ENCODE data around the gene ZNF74. TPM values are rescaled to one million over a fixed set of nuclear protein-coding genes. Genes with fewer than 3 reads are reported as not detected.
A peak's percentile ranks its signal among the peaks of the same experiment; 100 is the strongest.
"Not testable (repeated sequence)": the region's sequence is repeated elsewhere in the genome, so short reads cannot be mapped to it uniquely, and the experiment has no call there.

ZNF74 gene
- total RNA-seq, 2 experiments from 2014 or later, result 11.5 to 12.2 TPM

DNA sequence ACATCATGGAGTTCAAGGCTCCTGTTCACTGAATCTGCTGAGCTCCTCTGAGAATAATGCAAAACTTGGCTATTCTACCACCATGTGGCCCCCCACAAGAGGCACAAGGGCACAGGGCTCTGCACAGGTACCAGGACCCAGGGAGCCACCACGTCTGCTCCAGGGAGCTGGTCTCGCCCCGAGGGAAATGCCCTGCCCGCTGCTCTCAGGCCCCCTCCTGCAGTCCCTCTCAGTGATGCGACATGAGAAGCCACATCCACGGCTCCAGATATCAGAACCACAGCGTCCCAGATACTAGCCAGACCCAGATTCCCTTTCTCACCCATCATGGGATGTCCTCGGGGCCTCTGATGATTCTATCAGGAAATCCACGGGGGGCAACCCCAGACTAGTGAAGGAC, 27.1 kb upstream of the ZNF74 start:
- H3K36me3 Mint-ChIP-seq, DNase-seq, H3K4me3 Mint-ChIP-seq, H3K27me3 Mint-ChIP-seq, H3K9me3 Mint-ChIP-seq, H3K27ac Mint-ChIP-seq, H3K4me1 Mint-ChIP-seq: not testable (repeated sequence)

DNA sequence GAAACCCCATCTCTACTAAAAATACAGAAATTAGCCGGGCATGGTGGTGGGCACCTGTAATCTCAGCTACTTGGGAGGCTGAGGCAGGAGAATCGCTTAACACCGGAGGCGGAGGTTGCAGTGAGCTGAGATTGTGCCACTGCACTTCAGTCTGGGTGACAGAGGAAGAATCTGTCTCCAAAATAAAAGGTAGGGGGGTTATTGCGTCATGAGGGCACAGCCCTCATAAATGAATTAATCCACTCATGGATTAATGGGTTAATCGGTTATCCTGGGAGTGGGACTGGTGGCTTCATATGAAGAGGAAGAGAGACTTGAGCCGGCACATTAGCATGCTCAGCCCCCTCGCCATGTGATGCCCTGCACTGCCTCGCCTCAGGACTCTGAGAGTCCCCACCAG, 25.1 kb upstream of the ZNF74 start:
- H3K9me3 Mint-ChIP-seq, H3K4me3 Mint-ChIP-seq, H3K27ac Mint-ChIP-seq, H3K27me3 Mint-ChIP-seq, H3K36me3 Mint-ChIP-seq, DNase-seq, H3K4me1 Mint-ChIP-seq: not testable (repeated sequence)

DNA sequence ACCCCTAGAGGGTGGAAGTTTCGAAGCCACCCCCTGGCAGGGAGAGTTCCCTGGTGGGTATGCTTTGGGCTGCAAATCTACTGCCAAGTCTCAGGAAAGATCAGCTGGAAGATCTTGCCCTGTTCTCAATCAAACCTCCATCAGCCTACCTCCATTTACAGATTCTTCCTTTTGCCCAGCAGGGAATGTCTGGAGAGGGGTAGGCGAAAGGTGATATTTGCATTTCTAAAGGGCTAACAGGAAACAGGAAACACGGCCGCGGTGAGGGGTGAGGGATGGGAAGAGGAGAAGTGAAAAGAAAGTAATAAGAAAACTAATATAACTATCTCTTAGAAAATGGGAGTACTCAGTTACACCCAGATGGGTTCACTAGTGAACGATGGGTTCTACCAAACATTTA, 22.3 kb upstream of the ZNF74 start:
- H3K9me3 Mint-ChIP-seq, H3K4me1 Mint-ChIP-seq, H3K4me3 Mint-ChIP-seq, DNase-seq, H3K27ac Mint-ChIP-seq, H3K36me3 Mint-ChIP-seq, H3K27me3 Mint-ChIP-seq: not testable (repeated sequence)

DNA sequence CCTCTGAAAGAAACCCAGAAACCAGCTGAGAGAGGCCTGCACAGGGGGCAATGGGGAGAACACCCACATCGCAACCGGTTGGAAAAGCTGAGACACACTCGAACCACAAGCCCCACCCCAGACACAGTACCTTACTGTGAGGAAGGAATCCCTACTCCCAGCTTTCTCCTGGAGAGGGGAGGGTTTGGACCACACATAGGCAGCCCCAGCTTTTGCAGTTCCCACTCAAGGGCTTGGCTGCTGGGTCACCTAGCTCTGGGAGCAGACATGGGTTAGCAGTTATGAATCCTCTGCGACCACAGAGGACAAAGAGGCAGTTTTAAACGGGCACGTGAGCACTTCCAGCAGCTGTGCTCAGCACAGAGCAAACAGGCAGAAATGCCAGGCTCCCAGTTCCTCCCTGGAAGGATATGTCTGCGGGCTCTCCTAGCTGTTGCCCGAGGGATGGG, 21.5 kb upstream of the ZNF74 start:
- H3K27me3 Mint-ChIP-seq, H3K4me3 Mint-ChIP-seq, H3K27ac Mint-ChIP-seq, H3K4me1 Mint-ChIP-seq, H3K9me3 Mint-ChIP-seq, H3K36me3 Mint-ChIP-seq: not testable (repeated sequence)
- peak; percentile 22 for DNase-seq

DNA sequence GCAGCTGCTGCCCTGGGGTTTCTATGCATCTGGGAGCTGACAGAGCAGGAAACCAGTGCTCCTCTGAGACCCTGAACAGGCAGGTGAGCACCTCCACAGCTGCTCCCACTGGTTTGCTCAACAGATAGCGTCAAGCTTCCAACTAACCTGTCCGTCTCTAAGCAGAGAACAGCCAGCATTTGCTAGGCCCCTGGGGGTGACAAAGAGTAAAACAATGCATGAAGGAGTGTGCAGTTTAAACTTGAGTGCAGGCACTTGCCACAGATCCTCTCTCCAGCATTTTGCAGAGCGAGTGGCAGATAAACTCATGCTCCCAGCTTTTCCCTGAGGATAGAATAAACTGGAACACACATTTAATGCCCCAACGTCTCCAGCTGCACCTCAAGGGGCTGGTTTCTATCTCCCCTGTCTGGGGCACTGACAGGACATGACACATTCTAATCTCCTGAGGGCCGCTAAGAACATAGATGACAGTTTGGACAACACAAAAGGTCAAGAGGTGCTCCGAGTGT, 20.7 kb upstream of the ZNF74 start:
- not testable (repeated sequence) for DNase-seq, H3K27me3 Mint-ChIP-seq, H3K36me3 Mint-ChIP-seq, H3K9me3 Mint-ChIP-seq, H3K4me1 Mint-ChIP-seq, H3K27ac Mint-ChIP-seq, H3K4me3 Mint-ChIP-seq

GRCh38 chr22:20374130-20374529, 19.8 kb upstream of the ZNF74 start:
- not testable (repeated sequence) for H3K27me3 Mint-ChIP-seq, H3K36me3 Mint-ChIP-seq, H3K4me1 Mint-ChIP-seq, H3K27ac Mint-ChIP-seq, DNase-seq, H3K9me3 Mint-ChIP-seq, H3K4me3 Mint-ChIP-seq

GRCh38 chr22:20376281-20376680, 17.7 kb upstream of the ZNF74 start:
- not testable (repeated sequence) for H3K4me1 Mint-ChIP-seq, DNase-seq, H3K9me3 Mint-ChIP-seq, H3K36me3 Mint-ChIP-seq, H3K27me3 Mint-ChIP-seq, H3K4me3 Mint-ChIP-seq, H3K27ac Mint-ChIP-seq

DNA sequence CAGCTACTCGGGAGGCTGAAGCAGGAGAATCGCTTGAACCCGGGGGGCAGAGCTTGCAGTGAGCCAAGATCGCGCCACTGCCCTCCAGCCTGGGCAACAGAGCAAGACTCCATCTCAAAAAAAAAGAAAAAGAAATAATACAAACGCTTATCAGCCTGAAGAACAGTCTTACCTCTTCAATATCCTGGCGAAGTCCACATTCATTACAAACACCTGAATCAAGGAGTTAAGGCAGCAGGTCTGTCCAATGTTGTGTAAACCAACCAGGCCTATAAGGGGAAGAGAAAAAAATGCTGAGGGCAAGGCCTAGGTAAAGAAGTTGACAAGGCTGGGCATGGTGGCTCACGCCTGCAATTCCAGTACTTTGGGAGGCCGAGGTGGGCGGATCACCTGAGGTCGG, 17.0 kb upstream of the ZNF74 start:
- H3K4me3 Mint-ChIP-seq, H3K27ac Mint-ChIP-seq, H3K36me3 Mint-ChIP-seq, H3K4me1 Mint-ChIP-seq, DNase-seq, H3K27me3 Mint-ChIP-seq, H3K9me3 Mint-ChIP-seq: not testable (repeated sequence)

DNA sequence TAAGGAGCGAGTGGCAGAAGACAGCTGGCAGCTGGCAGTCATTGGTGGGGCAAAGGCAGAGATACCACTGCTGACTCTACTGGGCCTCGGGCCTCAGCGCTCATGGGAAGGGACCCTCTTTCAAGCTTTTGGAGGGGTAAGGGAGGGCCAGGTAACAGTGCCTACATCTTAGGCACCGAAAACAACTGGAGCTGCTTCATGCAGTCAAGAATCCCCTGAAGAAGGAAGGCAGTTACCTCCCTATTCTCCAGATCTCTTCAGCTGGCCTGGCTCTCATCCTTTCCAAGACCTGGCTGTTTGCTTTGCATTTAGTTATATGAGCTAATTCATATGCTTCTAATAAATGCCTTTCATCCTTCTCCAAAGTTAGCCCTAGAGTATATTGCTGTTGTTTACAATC, 15.8 kb upstream of the ZNF74 start:
- no peak overlapping the region for H3K27ac Mint-ChIP-seq
- DNase-seq, result no peak
- H3K36me3 Mint-ChIP-seq, result no peaks in the 10 kb centered on the region
- no peaks in the 10 kb centered on the region for H3K4me1 Mint-ChIP-seq
- no peak overlapping the region for H3K4me3 Mint-ChIP-seq
- peaks cover 7% of the 10 kb centered on the region for H3K27me3 Mint-ChIP-seq
- H3K9me3 Mint-ChIP-seq, result no peaks in the 10 kb centered on the region

DNA sequence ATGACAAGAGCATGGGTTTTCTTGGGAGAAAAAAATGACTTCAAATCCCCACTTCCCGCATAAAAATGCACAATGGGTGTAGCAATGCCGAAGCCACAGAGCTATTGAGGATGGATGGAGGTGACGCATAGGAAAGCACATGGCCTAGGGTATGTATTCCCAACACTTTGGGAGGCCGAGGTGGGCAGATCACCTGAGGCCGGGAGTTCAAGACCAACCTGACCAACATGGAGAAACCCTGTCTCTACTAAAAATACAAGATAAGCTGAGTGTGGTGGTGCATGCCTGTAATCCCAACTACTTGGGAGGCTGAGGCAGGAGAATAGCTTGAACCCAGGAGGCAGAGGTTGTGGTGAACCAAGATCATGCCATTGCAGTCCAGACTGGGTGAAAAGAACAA, 15.3 kb upstream of the ZNF74 start:
- H3K9me3 Mint-ChIP-seq, H3K4me1 Mint-ChIP-seq, DNase-seq, H3K36me3 Mint-ChIP-seq, H3K4me3 Mint-ChIP-seq, H3K27ac Mint-ChIP-seq, H3K27me3 Mint-ChIP-seq: not testable (repeated sequence)

DNA sequence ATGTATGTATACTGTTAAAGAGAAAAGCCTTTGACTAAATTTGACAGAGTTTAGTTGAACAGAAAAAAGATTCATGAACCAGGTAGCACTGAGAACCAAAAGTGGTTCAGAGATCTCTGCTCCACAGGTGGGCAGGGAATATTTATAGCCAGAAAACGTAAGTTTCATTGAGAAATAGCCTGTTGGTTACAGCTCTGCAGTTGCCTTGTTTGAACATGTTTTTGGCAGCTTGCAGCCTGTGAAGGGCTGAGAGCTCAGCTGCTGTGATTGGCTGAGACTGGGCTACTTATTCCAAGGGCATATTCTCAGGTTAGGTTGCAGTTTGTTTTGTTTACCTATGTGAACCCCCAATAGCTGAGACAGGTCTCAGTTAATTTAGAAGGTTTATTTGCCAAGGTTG, 13.5 kb upstream of the ZNF74 start:
- peaks cover 7% of the 10 kb centered on the region for H3K27me3 Mint-ChIP-seq

DNA sequence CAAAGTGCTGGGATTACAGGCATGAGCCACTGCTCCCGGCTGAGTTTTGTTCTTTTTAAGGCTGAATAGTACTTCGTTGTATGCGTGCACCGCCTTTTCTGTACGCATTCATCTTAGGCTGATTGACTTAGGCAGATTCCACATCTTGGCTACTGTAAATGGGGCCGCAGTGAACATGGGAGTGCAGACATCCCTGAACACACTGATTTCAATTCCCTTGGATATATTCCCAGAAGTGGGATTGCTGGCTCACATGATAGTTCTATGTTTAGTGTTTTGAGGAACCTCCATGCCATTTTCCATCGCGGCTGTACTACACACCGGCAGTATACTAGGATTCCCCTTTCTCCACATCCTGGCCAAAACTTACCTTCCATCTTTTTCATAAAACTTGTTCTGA, 10.4 kb upstream of the ZNF74 start:
- no peak for DNase-seq
- no peaks in the 10 kb centered on the region for H3K4me1 Mint-ChIP-seq
- H3K36me3 Mint-ChIP-seq, result no peaks in the 10 kb centered on the region
- H3K4me3 Mint-ChIP-seq, result no peak overlapping the region
- H3K27me3 Mint-ChIP-seq, result peaks cover 7% of the 10 kb centered on the region
- H3K9me3 Mint-ChIP-seq, result no peaks in the 10 kb centered on the region
- H3K27ac Mint-ChIP-seq, result no peak overlapping the region

More for the DNA sequence above, 13.5 kb upstream of the ZNF74 start:
- Mint-ChIP-seq H3K4me3 (no peak overlapping the region), H3K9me3 (no peaks in the 10 kb centered on the region), H3K27ac (no peak overlapping the region), H3K4me1 (no peaks in the 10 kb centered on the region), H3K36me3 (no peaks in the 10 kb centered on the region)
- no peak for DNase-seq

DNA sequence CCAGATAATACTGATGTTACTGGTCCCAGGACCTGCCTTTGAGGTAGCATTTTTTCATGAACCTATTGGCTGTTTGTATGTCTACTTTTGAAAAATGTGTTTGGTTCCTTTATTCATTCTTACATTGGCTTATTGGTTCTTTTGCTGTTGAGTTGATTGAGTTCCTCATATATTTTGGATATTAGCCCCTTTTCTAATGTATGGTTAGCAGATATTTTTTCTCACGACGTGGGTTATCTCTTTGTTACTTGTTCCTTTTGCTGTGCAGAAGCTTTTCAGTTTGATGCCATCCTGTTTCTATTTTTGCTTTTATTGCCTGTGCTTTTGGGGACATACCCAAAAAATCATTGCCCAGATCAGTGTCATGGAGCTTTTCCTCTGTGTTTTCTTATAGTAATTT, 9.8 kb upstream of the ZNF74 start:
- Mint-ChIP-seq H3K27ac (no peak overlapping the region), H3K4me3 (no peak overlapping the region), H3K4me1 (no peaks in the 10 kb centered on the region)

DNA sequence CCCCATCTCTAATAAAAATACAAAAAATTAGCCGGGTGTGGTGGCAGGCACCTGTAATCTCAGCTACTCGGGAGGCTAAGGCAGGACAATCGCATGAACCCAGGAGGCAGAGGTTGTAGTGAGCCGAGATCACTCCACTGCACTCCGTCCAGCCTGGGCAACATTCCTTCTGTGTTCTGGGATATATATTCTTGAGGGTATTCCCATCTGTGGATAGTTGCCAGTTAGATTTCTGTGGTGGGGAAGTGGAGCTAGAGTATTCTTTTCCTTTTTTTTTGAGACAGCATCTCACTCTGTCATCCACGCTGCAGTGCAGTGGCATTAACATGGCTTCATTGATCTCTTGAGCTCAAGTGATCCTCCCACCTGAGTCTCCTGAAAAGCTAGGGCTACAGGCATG, 9.1 kb upstream of the ZNF74 start:
- Mint-ChIP-seq H3K36me3 (no peaks in the 10 kb centered on the region), H3K27ac (no peak overlapping the region)

More for the DNA sequence above, 9.8 kb upstream of the ZNF74 start:
- Mint-ChIP-seq H3K9me3 (peaks cover 2% of the 10 kb centered on the region), H3K27me3 (peaks cover 7% of the 10 kb centered on the region), H3K36me3 (no peaks in the 10 kb centered on the region)
- no peak for DNase-seq

DNA sequence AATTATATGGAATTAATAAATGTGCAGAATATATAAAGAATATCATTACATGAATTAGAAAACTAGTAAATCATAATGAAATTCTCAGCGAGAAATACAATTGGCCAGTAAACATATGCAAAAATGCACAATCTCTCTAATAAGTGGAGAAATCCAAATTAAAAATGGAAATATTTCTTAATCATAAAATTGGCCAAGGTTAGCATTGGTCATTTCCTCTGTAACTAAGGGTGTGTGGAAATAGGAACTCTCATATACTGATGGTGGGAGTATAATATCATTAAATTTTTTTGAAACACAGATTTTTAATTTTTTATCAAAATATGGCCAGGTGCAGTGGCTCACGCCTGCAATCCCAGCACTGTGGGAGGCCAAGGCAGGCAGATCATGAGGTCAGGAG, 7.6 kb upstream of the ZNF74 start:
- no peaks in the 10 kb centered on the region for H3K4me1 Mint-ChIP-seq
- H3K36me3 Mint-ChIP-seq, result no peaks in the 10 kb centered on the region
- peaks cover 7% of the 10 kb centered on the region for H3K27me3 Mint-ChIP-seq
- DNase-seq, result no peak
- no peak overlapping the region for H3K27ac Mint-ChIP-seq
- no peak overlapping the region for H3K4me3 Mint-ChIP-seq
- H3K9me3 Mint-ChIP-seq, result peaks cover 2% of the 10 kb centered on the region

More for the DNA sequence above, 9.1 kb upstream of the ZNF74 start:
- DNase-seq, result no peak
- H3K9me3 Mint-ChIP-seq, result peaks cover 2% of the 10 kb centered on the region
- H3K27me3 Mint-ChIP-seq, result peaks cover 7% of the 10 kb centered on the region
- no peaks in the 10 kb centered on the region for H3K4me1 Mint-ChIP-seq
- no peak overlapping the region for H3K4me3 Mint-ChIP-seq

DNA sequence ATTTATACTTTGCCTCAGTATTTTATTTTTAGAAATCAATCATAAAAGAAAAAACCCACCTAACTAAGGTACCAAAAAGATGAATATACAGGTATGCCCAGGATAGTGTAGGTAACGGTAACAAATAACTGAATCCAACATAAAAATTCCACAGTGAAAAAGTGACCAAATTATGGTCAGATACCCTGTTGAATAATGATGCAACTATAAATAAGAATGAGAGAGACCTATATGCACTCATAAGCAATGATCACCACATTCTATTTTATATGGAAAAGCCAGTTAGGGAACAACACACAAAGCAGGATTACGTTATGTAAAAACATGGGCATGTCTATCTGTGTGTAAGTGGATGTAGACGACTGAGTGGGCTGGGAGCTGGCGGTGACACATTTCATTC, 7.0 kb upstream of the ZNF74 start:
- no peak for DNase-seq

GRCh38 chr22:20388200-20388599, 5.8 kb upstream of the ZNF74 start:
- no peaks in the 10 kb centered on the region for H3K36me3 Mint-ChIP-seq
- no peaks in the 10 kb centered on the region for H3K27me3 Mint-ChIP-seq
- H3K4me1 Mint-ChIP-seq, result no peaks in the 10 kb centered on the region
- no peak overlapping the region for H3K4me3 Mint-ChIP-seq
- H3K9me3 Mint-ChIP-seq, result peaks cover 2% of the 10 kb centered on the region
- DNase-seq, result no peak
- H3K27ac Mint-ChIP-seq, result no peak overlapping the region

More for the DNA sequence above, 7.0 kb upstream of the ZNF74 start:
- no peaks in the 10 kb centered on the region for H3K4me1 Mint-ChIP-seq
- no peak overlapping the region for H3K4me3 Mint-ChIP-seq
- peaks cover 7% of the 10 kb centered on the region for H3K27me3 Mint-ChIP-seq
- no peaks in the 10 kb centered on the region for H3K36me3 Mint-ChIP-seq
- H3K27ac Mint-ChIP-seq, result no peak overlapping the region
- H3K9me3 Mint-ChIP-seq, result peaks cover 2% of the 10 kb centered on the region
